ENCODE measurements around the gene KIF2C.
"Not testable (repeated sequence)": the region's sequence is repeated elsewhere in the genome, so short reads cannot be mapped to it uniquely, and the experiment has no call there.

KIF2C gene

GRCh38 chr1:44719318-44719717 is 20.3 kb upstream of the KIF2C start:
- no peak for ATAC-seq
- DNase-seq, result no peak

- ATAC-seq (no peak), DNase-seq (no peak)
Observed at GRCh38 chr1:44720281-44720680, 19.4 kb upstream of the KIF2C start.

- DNase-seq (peak; percentile 86), ATAC-seq (peak; percentile 87)
Observed at GRCh38 chr1:44721485-44722361, 17.9 kb upstream of the KIF2C start.

GRCh38 chr1:44723064-44723463 is 16.6 kb upstream of the KIF2C start:
- DNase-seq, result peak; percentile 50
- ATAC-seq, result no peak

DNA sequence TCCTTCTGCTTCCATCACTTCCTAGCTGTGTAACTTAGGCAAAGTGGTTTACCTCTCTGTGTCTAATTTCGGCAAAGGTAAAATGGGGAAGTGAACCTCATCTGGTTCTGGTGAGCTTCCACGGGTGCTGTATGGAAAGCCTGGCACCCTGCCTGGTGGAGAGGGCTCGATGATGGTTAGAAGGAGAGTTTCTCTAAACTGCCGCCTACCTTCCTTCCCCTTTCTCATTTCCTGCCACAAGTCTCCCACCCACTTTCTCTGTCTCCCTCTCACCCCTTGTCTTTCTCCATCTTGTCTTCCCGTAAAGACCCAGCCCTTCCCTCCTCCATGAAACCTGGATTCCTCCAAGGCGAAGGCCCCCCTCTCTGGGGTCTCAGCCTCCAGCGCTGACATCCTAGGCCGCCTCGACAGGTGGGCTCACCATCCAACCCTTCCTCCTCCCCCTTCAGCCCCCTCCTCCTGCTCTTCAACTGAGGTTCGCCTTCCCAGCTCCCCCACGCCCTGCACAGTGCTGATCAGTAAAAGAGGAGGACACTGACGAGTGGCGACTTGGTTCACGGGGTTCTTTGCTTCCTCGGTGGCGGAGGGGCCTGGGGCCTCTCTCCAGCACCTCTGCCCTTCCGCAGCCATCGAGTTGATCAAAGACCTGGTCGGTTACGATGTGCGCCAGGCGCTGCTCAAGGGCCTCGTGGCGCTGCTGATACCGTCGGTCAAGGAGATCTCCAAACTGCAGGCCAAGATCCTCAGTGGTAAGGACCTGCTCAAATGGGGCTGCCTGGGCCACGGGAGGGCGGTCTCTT is 15.9 kb upstream of the KIF2C start:
- DNase-seq, result peak; percentile 66
- peak; percentile 4 for ATAC-seq

- ATAC-seq (no peak), DNase-seq (no peak)
Observed at GRCh38 chr1:44724296-44724954, 15.2 kb upstream of the KIF2C start.

DNA sequence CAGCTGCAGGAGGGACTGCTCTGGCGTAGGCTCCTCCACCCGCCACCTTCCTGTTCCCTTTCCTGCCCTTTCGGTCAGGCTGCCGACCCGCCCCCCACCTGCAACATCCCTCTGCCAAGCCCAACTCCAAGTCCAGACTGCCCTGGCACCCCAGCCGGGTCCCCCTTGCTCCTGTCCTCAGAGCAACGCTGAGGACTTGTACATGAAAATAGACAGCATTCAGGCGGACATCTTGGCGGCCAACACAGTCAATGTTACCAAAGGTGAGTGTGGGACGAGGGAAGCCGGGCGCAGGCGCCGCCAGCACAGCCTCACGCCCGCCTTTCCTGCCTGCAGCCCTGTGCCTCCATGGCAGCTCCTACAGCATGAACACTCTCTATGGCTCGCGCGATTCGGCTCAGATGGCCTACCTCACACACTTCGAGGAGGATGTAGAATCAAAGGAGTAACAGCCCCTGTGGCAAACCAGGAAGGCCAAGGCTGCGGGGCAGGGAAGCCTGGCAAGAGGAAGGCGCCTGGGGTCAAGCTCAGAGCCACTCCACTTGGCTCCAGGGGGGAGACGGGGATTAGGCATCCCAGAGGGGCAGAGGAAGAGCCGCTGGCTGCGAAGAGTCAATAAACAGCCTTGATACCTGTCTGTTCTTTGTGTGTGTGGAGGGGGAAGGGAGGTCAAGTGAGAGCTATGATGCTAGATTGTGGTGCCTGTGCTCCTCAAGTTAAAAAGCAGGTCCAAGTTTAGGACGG is 14.5 kb upstream of the KIF2C start:
- ATAC-seq (no peak), DNase-seq (no peak)

GRCh38 chr1:44730741-44731512 is 8.7 kb upstream of the KIF2C start, which contains the start of gene RNU5D-1:
Gene RNU5D-1, minus strand, starts transcription at chr1:44731170.
- peak; percentile 98 for DNase-seq
- peak; percentile 88 for ATAC-seq

GRCh38 chr1:44733365-44733764 is 6.3 kb upstream of the KIF2C start:
- DNase-seq (no peak), ATAC-seq (no peak)

DNA sequence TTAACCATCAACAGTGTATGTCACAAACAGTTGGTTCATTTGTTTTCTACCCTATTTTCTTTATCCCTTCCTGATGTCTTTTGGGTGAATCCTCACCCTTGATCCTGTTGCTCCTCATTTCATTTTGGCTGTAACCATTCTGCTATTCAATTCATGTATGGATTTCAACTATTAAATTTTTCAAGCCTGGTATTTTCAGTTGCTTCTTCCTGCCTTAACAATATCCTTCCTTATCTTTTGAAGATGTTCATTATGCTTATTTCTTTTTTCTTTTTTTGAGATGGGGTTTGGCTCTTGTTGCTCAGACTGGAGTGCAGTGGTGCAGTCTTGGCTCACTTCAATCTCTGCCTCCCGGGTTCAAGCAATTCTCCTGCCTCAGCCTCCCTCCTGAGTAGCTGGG is 5.9 kb upstream of the KIF2C start:
- ATAC-seq (no peak), DNase-seq (no peak)

DNA sequence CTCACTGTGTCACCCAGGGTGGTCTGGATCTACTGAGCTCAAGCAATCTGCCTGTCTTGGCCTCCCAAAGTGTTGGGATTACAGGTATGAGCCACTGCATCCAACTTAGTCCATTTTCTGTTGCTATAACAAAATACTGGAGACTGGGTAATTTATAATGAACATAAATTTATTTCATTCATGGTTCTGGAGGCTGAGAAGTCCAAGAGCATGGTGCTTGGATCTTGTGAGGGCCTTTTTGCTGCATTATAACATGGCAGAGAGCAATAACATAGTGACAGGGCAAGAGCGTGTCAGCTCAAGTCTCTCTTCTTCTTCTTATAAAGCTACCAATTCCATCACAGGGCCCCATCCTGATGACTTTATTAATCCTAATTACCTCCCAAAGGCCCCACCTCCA is 3.6 kb upstream of the KIF2C start:
- DNase-seq, result no peak
- ATAC-seq, result no peak

GRCh38 chr1:44738953-44739306 is 707 bp upstream of the KIF2C start:
- DNase-seq, ATAC-seq: not testable (repeated sequence)

DNA sequence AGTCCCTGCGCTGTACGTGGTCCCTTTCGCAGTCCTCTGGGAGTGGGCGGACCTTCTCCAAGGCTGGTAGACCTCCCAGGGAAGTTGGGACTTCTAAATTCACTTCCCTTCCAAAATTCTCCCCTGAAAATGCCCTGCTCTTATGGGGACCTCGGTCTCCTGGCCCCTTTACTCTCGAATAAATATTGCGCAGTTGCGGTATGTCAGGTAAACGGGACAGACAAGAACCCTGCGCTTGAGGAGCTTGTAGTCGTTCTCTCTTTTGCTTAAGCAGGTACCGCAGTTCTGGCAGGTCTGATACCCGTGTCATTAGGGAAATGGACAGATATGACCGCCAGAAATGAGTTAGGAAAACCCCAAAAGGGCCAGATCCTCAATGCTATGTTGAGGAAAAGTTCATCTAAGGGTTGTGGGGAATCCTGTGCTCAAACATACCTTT is 561 bp downstream of the KIF2C start:
- no peak for ATAC-seq
- DNase-seq, result no peak

DNA sequence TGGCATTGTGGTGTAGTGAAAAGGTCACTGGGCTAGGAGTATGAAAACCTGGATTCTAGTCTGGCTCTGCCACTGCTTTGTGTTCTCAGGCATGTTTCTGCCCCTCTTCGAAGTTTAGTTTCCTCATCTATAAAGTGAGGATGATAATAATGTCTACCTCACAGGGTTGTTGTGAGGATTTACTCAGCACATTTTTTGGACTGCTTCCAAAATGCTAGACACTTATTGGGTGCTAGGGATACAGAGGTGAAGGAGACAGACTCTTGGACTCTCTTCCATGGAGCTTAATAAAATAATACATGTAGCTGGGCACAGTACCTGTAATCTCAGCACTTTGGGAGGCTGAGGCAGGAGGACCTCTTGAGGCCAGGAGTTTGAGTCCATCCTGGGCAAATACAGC is 3.6 kb downstream of the KIF2C start:
- ATAC-seq, result no peak
- no peak for DNase-seq

DNA sequence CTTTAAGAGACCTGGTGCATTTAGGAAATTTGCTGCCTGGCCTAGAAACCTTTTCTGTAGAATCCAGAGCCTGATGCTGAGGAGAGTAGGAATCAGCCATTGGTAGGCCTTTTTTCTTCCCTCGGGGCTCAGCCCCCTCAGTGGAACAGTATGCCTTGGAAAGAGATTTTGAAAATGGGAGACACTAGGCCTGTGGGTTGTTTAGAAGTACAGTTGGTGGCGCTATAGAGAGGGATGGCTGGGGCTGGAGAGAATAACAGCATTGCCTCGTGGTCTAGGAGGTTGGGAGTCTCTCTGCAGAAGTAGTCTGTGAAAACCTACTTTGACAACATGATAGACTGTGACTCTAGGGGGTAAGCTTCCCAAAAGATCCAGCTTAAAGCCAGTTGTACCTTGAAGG is 8.2 kb downstream of the KIF2C start:
- DNase-seq, result no peak

GRCh38 chr1:44757420-44757819 is 17.8 kb downstream of the KIF2C start:
- DNase-seq (no peak), ATAC-seq (no peak)

More for the DNA sequence above, 8.2 kb downstream of the KIF2C start:
- no peak for ATAC-seq

DNA sequence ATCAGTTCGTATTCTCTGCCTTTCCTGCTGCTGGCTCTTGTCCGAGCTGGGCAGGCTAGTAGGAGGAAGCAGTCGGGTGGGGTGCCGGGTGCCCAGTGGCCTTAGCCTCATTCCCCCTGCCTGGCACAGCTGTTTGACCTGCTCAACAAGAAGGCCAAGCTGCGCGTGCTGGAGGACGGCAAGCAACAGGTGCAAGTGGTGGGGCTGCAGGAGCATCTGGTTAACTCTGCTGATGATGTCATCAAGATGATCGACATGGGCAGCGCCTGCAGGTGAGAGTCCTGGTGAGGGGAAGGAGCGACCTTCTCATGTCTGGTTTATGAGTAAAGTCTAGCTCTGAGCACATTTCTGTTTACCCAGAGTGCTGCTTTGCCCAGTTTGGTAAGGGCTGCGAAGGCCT is 19.4 kb downstream of the KIF2C start:
- no peak for DNase-seq
- no peak for ATAC-seq

GRCh38 chr1:44760876-44761275 is 21.2 kb downstream of the KIF2C start:
- DNase-seq, result no peak
- ATAC-seq, result no peak

DNA sequence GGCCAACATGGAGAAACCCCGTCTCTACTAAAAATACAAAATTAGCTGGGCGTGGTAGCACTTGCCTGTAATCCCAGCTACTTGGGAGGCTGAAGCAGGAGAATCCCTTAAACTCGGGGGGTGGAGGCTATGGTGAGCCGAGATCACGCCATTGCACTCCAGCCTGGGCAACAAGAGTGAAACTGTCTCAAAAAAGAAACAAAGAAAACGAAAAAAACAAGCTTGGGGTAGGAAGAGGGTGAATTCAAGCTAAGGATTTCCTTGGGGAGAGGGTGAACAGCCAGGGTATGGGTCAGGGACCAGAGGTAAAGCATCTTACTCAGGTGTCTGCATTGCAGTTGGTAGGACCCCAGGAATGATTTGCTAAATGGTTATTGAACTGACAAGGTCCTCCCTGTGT is 26.8 kb downstream of the KIF2C start:
- DNase-seq, ATAC-seq: not testable (repeated sequence)

DNA sequence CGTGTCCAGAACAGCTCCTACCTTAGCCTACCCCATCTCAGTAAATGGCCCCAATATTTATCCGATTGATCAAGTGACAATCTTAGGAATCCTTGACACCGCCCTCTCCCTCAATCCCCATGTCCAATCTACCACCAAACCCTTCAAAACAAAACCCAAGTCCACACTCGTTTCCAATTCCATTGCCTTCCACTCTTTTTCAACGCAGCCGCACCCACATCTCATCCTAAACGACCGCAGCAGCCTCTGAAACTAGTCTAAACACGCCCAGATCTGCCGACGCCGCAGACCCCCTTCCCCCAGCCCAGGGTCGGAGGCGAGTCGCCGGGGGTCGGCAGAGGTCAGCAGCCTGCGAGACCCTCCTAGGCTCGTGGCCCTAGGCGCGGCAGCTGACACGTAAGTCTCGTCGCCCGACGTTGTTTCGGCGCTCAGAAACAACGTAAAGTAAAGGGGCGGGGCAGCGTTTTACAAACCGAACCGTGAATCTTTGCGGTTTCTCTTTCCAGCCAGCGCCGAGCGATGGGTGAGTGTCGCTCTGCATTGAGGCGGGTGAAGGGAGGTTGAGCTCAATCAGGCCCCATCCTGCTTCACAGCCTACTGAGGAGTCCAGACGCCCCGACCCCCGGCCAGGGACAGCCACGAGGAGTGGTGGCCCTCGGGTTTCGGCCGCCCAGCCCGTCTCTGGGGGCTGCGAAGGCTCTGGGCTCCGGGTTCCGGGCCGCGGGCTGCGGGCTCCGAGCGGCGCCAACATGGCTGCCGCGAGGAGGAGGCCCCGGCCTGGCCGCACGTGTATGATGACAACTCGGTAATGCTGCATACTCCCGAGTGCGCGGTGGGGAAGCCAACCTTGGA is 35.7 kb downstream of the KIF2C start, which contains the start of gene RPS8:
RPS8 (plus strand) TSS at position 463 of the 852 bp plus-strand sequence; CDS start at position 520, 57 bp downstream.
- peak; percentile 92 for DNase-seq
- ATAC-seq, result peak; percentile 72

Data from stimulated activated naive CD8-positive, alpha-beta T cell treated with anti-CD3 and anti-CD28 coated beads, Interleukin-15, Interleukin-2, amounts not matched to agents 100 U/mL and 50 U/mL, for 24 hours (primary cell).